ENCODE results near the gene HOXD10. TPM values are rescaled to one million over a fixed set of nuclear protein-coding genes. Genes with fewer than 3 reads are reported as not detected.

Gene HOXD10
- total and polyA plus RNA-seq, 9 of the 15 experiments (the other 6 are each of a cell fraction or from before 2014, with no cell fraction given), result not detected

GRCh38 chr2:176088048-176088936 lies 28.3 kb upstream of the HOXD10 start (continued):
- TF ChIP-seq ZNF512 (tag; IDR thresholded peaks at IDR 0.05), result no peak
- TF ChIP-seq DDX20 (tag; IDR thresholded peaks at IDR 0.05; ENCODE audit: low read depth), result no peak
- TF ChIP-seq NR4A1 (CRISPR knock-in tag; IDR thresholded peaks at IDR 0.05), result no peak
- no peak for TF ChIP-seq NR4A1 (tag; IDR thresholded peaks at IDR 0.05)
- no peak for TF ChIP-seq ZBTB5 (IDR thresholded peaks at IDR 0.05)
- TF ChIP-seq ZNF282 (CRISPR knock-in tag; IDR thresholded peaks at IDR 0.05), result no peak
- no peak for TF ChIP-seq POLR2H (tag; IDR thresholded peaks at IDR 0.05; ENCODE audit: low read depth)
- TF ChIP-seq ZNF407 (IDR thresholded peaks at IDR 0.05; ENCODE audit: low read depth), result no peak
- TF ChIP-seq RFX5 (IDR thresholded peaks at IDR 0.05; ENCODE audit: low read depth, low read length), result no peak
- no peak for TF ChIP-seq ZNF224 (CRISPR knock-in tag; IDR thresholded peaks at IDR 0.05)
- no peak for TF ChIP-seq NFIX (CRISPR knock-in tag; IDR thresholded peaks at IDR 0.05; ENCODE audit: low read depth)
- no peak for TF ChIP-seq ZNF707 (CRISPR knock-in tag; conservative IDR thresholded peaks at IDR 0.05)
- peak; percentile 46; the same call in 1 of the 2 replicates for TF ChIP-seq TFAP4 (CRISPR knock-in tag; IDR thresholded peaks at IDR 0.05; ENCODE audit: borderline replicate concordance)
- TF ChIP-seq CTBP1 (IDR thresholded peaks at IDR 0.05; ENCODE audit: borderline replicate concordance), result 0 out of 2 replicates have a peak, but pooled peaks have one; percentile 26
- TF ChIP-seq C11orf30 (IDR thresholded peaks at IDR 0.05; ENCODE audit: low read depth), result no peak
